Muscle layer of duodenum (tissue), 2 donors: ENCODE data around the gene OSBPL5.
A peak's percentile ranks its signal among the peaks of the same experiment; 100 is the strongest.

Experiments
- H3K27ac ChIP-seq: one replicate; pipeline ENCODE4 v1.7.0; 2013; ENCODE audit warnings: mild to moderate bottlenecking, low read length
- H3K27me3 ChIP-seq: one replicate; pipeline ENCODE4 v1.7.0; 2013; ENCODE audit warnings: low read depth, mild to moderate bottlenecking, control low read depth, low read length
- H3K36me3 ChIP-seq, 2 donors: one replicate each; pipeline ENCODE4 v1.7.0; 2013; ENCODE audit warnings: low read length in 2 of 2, control low read depth in 1 of 2, mild to moderate bottlenecking in 1 of 2; ENCODE audit not compliant: insufficient read depth in 2 of 2, control insufficient read depth in 1 of 2
- H3K4me1 ChIP-seq, 2 donors: one replicate each; pipeline ENCODE4 v1.7.0; 2013; ENCODE audit warnings: low read length in 2 of 2, mild to moderate bottlenecking in 2 of 2, control low read depth in 1 of 2, moderate library complexity in 1 of 2; ENCODE audit not compliant: insufficient read depth in 2 of 2, control insufficient read depth in 1 of 2
- H3K4me3 ChIP-seq, 2 donors: one replicate each; pipeline ENCODE4 v1.7.0; 2013; ENCODE audit warnings: low read length in 2 of 2, low read depth in 1 of 2, mild to moderate bottlenecking in 1 of 2
- H3K9me3 ChIP-seq, 2 donors: one replicate each; pipeline ENCODE4 v1.7.0; 2013; ENCODE audit warnings: low read length in 2 of 2, control low read depth in 1 of 2, mild to moderate bottlenecking in 1 of 2; ENCODE audit not compliant: control insufficient read depth in 1 of 2
- donor health status: healthy.

Gene OSBPL5

DNA sequence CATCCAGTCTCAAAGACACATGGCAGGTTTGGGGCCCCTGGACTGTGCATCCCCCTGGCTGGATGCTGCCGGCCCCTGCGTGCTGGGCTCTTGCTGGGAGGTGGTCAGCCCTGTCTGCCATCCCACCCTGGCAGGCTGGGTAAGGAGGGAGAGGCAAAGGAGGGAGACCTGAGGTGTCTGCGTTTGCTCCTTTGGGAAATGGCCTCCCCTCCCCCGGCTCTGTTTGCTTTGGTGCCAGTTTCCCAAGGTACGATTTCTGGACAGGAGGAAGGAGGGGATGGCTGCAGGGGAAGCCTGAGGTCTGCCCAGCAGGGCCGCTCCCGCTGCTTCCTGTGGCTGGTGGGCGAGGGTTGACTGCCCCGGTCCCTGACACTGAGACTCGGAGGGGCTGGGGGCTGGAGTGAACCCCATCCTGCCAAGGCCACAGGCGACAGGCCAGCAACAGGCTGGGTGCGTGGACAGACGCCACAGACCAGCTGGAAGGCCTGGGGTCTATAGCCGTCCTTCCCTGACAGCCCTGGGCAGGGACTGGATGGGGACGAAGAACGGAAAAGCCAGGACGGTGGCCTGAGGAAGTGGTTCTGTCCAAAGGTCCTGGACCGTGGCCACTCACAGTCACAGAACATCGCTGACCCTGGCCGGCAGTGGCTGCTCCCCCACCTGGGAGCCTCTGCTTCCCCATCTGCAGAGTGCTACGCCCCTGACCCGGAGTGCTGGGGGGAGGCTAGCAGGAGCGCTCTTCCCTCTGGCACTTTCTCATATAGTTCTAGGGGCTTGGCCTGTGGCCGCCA is 38.0 kb downstream of the OSBPL5 start:
- Histone ChIP-seq H3K36me3 (peaks cover 0 to 13% of the 10 kb centered on the region in 2 donors), H3K27me3 (no peaks in the 10 kb centered on the region), H3K27ac (no peak overlapping the region), H3K9me3 (no peaks in the 10 kb centered on the region), H3K4me1 (peaks cover 4 to 26% of the 10 kb centered on the region in 2 donors), H3K4me3 (no peak overlapping the region)

DNA sequence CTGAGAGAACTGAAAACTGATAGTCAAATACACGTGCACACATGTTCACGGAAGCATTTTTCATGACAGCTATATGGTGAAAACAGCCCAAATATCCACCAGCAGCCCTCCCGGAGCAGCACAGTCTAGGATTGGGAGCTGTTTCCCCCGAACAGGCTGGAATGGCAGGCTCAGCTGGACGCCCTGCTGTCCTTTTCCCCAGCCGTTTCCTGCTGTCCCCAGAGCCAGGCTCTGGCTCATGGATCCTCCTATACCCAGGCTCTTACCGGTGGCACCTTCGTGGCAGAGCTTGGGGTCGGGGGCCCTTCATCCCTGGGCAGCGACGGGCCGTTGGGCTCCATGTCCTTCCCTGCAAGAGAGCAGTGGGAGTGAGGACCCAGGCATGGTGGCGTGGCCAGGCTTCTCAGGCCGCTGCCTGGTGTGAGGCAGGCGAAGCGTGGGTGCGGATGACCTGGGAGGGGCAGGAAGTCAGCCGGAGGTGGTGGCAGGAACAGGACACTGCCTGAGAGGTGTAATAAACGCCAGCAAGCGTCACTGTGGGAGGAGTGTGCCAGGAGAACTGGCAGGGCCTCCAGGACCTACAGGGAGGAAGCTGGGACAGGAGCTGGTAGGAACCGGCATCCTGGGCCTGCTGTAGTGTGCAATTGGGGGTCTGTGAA is 38.8 kb downstream of the OSBPL5 start:
- Histone ChIP-seq H3K4me1 (peaks cover 4 to 26% of the 10 kb centered on the region in 2 donors), H3K36me3 (peaks cover 6 to 21% of the 10 kb centered on the region in 2 donors), H3K9me3 (no peaks in the 10 kb centered on the region), H3K4me3 (no peak overlapping the region), H3K27ac (no peak overlapping the region), H3K27me3 (no peaks in the 10 kb centered on the region)

DNA sequence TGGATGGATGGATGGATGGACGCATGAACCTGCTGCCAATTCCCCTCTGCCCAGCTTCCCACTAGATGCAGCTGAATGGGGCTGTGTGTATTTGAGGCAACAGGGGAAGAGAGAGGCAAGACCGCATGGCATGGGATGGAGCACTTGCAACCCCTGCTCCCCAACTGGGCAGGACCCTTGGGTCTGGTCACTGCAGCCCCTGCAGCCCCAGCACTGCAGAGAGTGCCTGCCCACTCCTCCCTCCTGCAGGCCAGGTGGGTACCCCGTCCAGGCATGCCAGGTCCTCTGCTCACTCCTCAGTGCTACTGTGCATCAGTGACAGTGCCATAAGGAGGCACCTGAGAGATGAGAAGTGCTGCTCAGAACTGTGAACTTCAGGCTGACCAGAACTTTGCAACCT is 40.3 kb downstream of the OSBPL5 start:
- H3K4me3 ChIP-seq, result peak overlapping the region in 1 of 2 donors; percentile 8
- H3K4me1 ChIP-seq, result peaks cover 4 to 26% of the 10 kb centered on the region in 2 donors
- H3K36me3 ChIP-seq, result peaks cover 7 to 34% of the 10 kb centered on the region in 2 donors
- no peaks in the 10 kb centered on the region for H3K27me3 ChIP-seq
- no peak overlapping the region for H3K27ac ChIP-seq
- no peaks in the 10 kb centered on the region for H3K9me3 ChIP-seq

DNA sequence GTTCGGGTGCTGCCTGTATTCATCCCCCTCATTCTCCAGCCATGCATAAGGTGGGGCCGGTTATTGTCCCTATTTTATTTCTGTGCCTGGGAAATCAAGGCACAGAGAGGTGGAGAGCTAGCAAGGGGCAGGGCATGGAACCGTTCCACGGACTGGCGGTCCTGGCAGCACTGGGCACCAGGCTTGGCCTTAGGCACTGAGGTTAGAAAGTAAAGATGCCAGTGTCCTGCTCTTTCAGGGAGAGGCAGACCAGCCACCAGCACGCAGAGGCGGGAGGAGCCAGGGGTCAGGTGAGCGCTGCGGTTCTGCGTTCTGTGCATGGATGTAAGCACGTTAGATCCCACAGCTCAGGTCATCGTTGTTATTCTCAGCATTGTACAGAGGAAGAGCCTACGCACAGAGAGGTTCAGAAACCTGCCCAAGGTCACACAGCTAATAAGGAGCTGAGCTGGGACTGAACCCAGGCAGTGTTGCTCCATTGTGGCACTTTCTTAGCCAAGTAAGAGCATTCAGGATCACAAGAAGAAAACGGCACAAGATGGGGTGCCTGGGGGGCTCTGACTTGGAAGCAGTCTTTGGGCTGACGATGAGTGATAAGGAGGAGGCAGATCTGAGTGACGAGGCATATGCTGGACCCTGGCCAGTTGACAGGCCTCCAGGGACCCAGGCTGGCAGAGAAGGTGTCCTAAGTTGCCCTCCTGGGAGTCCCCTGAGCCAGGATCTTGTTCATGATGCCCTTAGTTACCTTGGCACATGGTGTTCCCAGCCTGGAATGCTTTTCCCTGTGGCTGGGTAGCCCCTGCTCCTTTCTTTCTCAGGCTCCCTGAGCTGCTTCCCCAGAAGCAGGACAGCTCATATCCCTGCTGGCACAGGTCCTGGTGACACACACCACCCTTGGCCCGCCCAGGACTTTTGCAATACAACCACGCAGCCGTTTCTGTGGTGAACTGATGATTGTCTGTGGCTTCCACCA is 41.1 kb downstream of the OSBPL5 start:
- peaks cover 7 to 42% of the 10 kb centered on the region in 2 donors for H3K36me3 ChIP-seq
- no peaks in the 10 kb centered on the region for H3K27me3 ChIP-seq
- H3K4me3 ChIP-seq, result peak overlapping the region in 1 of 2 donors; percentile 8
- peaks cover 4 to 26% of the 10 kb centered on the region in 2 donors for H3K4me1 ChIP-seq
- no peaks in the 10 kb centered on the region for H3K9me3 ChIP-seq
- peak overlapping the region; percentile 33 for H3K27ac ChIP-seq

DNA sequence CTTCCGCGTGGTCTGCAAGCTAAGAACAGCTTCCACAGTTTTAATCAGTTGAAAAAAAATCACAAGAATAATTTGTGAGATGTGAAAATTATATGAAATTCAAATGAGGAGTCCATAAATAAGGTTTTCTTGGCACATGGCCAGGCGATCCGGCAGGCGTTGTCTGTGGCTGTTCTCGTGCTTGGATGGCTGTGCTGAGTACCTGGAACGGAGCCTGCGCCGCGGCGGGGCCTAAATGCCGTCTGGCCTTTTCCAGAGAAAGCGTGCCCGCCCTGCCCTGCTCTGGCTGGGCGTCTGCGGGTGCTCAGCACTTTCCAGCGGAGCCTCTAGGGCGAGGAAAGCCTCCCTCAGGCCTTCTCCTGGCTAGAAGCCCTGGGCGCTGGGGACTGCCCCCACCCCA is 41.8 kb downstream of the OSBPL5 start:
- peaks cover 4 to 26% of the 10 kb centered on the region in 2 donors for H3K4me1 ChIP-seq
- H3K36me3 ChIP-seq, result peaks cover 7 to 43% of the 10 kb centered on the region in 2 donors
- no peak overlapping the region for H3K4me3 ChIP-seq
- H3K9me3 ChIP-seq, result no peaks in the 10 kb centered on the region
- H3K27me3 ChIP-seq, result no peaks in the 10 kb centered on the region
- H3K27ac ChIP-seq, result peak overlapping the region; percentile 33

DNA sequence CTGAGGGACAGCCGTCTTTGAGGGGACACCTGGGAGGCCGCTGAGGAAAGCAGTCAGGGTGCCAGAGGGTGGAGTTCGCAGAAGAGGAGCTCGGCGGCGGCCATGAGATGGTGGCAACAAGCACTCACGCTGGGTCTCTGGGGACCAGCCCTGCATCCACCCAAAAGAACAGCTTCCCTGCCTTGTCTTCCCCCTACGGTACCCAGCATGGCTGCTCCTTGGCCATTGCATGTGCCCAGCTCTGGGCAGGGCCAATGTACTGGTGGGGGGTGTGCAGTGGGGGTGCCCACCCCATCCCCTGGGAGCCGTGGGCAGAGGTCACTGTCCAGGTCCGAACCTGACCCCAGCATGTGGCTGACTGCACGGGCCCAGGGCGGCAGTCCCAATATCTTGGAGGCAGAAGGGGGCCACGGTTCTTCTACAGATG is 42.3 kb downstream of the OSBPL5 start:
- Histone ChIP-seq H3K27ac (no peak overlapping the region), H3K27me3 (no peaks in the 10 kb centered on the region), H3K4me3 (no peak overlapping the region), H3K36me3 (peaks cover 7 to 43% of the 10 kb centered on the region in 2 donors), H3K9me3 (no peaks in the 10 kb centered on the region), H3K4me1 (peaks cover 4 to 26% of the 10 kb centered on the region in 2 donors)

DNA sequence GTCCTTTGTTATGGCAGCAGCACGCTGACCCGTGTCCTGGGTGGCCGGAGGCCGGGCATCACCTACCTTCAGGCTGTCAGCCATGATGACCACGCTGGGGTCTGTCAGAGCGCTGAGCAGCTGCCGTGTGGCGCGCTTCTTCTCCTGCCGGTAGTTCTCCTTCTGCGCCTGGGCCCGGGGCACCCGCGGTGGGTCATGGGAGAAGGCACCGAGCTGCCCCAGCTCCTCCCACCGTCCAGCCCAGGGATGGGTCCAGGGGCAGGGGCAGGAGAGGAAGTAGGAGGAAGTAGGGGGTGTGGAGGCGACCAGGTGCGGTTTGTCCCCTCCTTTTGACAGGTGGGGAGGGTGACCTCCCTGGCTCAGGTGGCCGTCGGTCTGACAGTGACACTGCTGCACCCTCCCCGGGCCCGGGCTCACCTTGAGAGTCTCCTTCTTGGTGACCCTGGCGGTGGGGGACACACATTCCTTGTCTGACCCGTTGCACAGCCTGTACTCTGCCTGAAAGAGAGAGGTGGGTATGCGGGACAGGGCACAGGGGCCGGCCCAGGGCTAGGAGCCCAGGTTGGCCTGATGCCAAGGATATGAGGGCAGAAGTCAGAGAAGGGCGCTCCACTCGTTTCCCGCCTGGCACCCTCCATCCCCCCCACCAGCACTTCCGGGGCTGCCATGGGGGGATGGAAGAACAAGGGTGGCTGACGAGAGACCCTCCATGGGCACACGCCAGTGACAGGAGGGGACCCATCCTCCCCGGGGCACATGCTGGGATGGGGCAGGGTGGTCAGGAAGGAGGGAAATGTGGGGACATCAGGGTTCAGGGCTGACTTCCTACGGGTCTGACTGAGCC is 43.0 kb downstream of the OSBPL5 start:
- H3K27ac ChIP-seq, result no peak overlapping the region
- H3K36me3 ChIP-seq, result peaks cover 7 to 43% of the 10 kb centered on the region in 2 donors
- H3K27me3 ChIP-seq, result no peaks in the 10 kb centered on the region
- H3K4me3 ChIP-seq, result no peak overlapping the region
- peaks cover 4 to 26% of the 10 kb centered on the region in 2 donors for H3K4me1 ChIP-seq
- H3K9me3 ChIP-seq, result no peaks in the 10 kb centered on the region

DNA sequence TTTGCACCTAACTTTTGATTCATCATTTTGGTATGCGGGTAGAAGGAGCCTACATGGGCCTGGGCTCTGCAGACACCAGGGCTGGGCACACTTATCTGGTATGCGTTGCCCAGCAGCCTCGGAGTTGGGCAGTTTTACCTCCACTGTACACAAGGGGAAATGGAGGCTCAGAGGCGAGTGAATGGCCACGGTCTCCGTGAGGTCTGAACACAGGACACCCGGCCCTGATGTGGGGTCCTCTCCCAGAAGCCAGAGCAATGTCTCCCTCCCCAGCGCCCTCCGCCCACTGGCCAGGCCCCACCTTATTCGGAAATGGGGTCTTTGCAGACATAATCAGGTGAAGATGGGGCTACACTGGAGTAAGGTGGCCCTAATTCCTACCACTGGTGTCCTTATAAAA is 43.7 kb downstream of the OSBPL5 start:
- Histone ChIP-seq H3K9me3 (no peaks in the 10 kb centered on the region), H3K4me3 (no peak overlapping the region), H3K27ac (no peak overlapping the region), H3K36me3 (peaks cover 7 to 40% of the 10 kb centered on the region in 2 donors), H3K27me3 (no peaks in the 10 kb centered on the region), H3K4me1 (peaks cover 4 to 26% of the 10 kb centered on the region in 2 donors)

DNA sequence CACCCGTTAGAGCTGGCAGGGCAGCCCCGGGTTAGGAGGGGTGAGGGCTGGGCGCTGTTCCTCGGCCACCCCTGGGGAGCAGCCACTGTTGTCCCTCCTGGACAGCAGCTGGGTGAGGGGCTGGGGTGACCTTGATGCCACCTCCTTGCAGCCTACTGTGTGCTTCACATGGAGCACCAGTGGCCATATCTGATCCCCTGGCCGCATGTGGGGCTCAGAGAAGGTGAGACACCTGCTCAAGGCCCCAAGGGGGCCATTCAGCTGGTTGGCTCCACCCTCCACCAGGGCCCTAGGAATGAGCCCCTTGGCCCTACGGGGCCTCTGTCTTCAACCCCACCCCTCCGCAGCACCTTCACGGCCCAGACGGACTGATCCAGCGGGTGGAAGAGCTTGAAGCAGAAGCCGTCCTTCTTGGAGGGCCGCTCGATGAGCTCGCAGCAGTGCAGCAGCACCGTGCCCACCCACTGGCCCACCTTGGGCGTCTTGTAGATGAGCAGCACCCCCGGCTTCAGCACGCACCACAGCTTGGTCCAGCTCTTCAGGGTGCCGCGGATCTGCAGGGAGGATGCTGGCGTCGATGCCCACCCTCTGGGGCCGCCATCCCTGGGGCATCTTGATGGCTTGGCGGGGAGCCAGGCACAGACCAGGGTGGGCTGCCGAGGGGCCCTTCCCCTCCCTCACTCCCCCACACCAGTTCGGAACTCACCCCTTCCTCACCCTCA is 44.9 kb downstream of the OSBPL5 start:
- no peak overlapping the region for H3K27ac ChIP-seq
- peaks cover 4 to 26% of the 10 kb centered on the region in 2 donors for H3K4me1 ChIP-seq
- H3K4me3 ChIP-seq, result no peak overlapping the region
- peaks cover 7 to 37% of the 10 kb centered on the region in 2 donors for H3K36me3 ChIP-seq
- no peaks in the 10 kb centered on the region for H3K9me3 ChIP-seq
- H3K27me3 ChIP-seq, result no peaks in the 10 kb centered on the region
